Stomach (tissue), 9 donors: ENCODE results near the gene POLR2C. TPM values are rescaled to one million over a fixed set of nuclear protein-coding genes. Genes with fewer than 3 reads are reported as not detected.

Experiments used
- DNase-seq, 2 donors: peaks; one replicate each; pipeline versions ENCODE4 v3.0.0 to v3.0.0-alpha.2; 2013 to 2019
- H3K27ac ChIP-seq, 5 donors: fragments of 200-600 bp in 4 of 5; sonication (generic) in 4 of 5; one replicate each; pipeline ENCODE4 v1.5.1; 2013 to 2019; ENCODE audit warnings: mild to moderate bottlenecking in 1 of 5, moderate library complexity in 1 of 5
- H3K27me3 ChIP-seq, 3 donors: fragments of 200-600 bp; sonication (generic); one replicate each; pipeline ENCODE4 v1.5.1; 2017 to 2019; ENCODE audit warnings: mixed run types in 1 of 3
- H3K36me3 ChIP-seq, 4 donors: fragments of 200-600 bp; sonication (generic); 1 replicate in 3 of 4; 2 replicates in 1 of 4; pipeline ENCODE4 v1.5.1; 2016 to 2019
- H3K4me1 ChIP-seq, 4 donors: fragments of 200-600 bp; sonication (generic); one replicate each; pipeline ENCODE4 v1.5.1; 2016 to 2019
- H3K4me3 ChIP-seq, 4 donors: fragments of 200-600 bp; sonication (generic) in 3 of 4; one replicate each; pipeline ENCODE4 v1.5.1; 2016 to 2019; ENCODE audit warnings: mild to moderate bottlenecking in 1 of 4
- H3K9me3 ChIP-seq, 4 donors: fragments of 200-600 bp; sonication (generic); one replicate each; pipeline ENCODE4 v1.5.1; 2016 to 2019
- EP300 ChIP-seq: sonication (generic); formaldehyde crosslinking; IDR thresholded peaks from one replicate; pipeline ENCODE4 v1.6.1; 2017; ENCODE audit warnings: antibody characterized with exemption
- POLR2A ChIP-seq, 4 donors: fragments of 450-650 bp; IDR thresholded peaks; one replicate each; pipeline ENCODE4 v1.6.1; 2016; ENCODE audit warnings: antibody characterized with exemption in 4 of 4, control low read depth in 2 of 4, mild to moderate bottlenecking in 1 of 4, moderate library complexity in 1 of 4
- POLR2AphosphoS5 ChIP-seq, 3 donors: sonication (generic); formaldehyde crosslinking; IDR thresholded peaks; one replicate each; pipeline ENCODE4 v1.6.1; 2016; ENCODE audit warnings: antibody characterized with exemption in 3 of 3
- WGBS, 5 donors: extraction: QIAGEN DNeasy Blood & Tissue Kit in 3 of 5; methylation state at CpG; one replicate each; pipeline versions ENCODE4 v1.1.5 to v1.1.7; 2013 to 2018; 5-methylcytosine and 5-hydroxymethylcytosine counted together
- intact Hi-C: fragments of 100-400 bp; cut with DNase I; formaldehyde crosslinking; loops from one replicate; pipeline ENCODE4 v1.15.1; 2023; ENCODE audit warnings: low total_unique reads
- polyA plus RNA-seq, 3 donors: library from polyadenylated mRNA; stranded (reverse); fragments of 200-250 nt; gene quantifications; one replicate each; pipeline ENCODE4 v1.2.3, GENCODE V29; 2013
- total RNA-seq, 5 donors: library from RNA; depleted of rRNA; stranded (reverse); fragments of >200 nt; gene quantifications; one replicate each; pipeline versions ENCODE4 v1.1.0 to v1.2.3, GENCODE V29; 2014 to 2016
- TF ChIP-seq, protein P1 (sequence below), 7 experiments: fragments of 450-650 bp in 4 of 7; fragments of 200-600 bp in 3 of 7; sonication (generic) in 3 of 7; IDR thresholded peaks; one replicate each; pipeline ENCODE4 v1.5.1; 2016 to 2019; ENCODE audit warnings: antibody characterized with exemption in 7 of 7, control low read depth in 2 of 7, mild to moderate bottlenecking in 1 of 7
- donor health status: healthy with polysubstance abuse.
- donor health status: Bipolar disorder and iron deficiency.
- donor health status: healthy.

Gene POLR2C
- total and polyA plus RNA-seq, 8 donors = 31.8 to 162 (median 67.8) TPM

DNA sequence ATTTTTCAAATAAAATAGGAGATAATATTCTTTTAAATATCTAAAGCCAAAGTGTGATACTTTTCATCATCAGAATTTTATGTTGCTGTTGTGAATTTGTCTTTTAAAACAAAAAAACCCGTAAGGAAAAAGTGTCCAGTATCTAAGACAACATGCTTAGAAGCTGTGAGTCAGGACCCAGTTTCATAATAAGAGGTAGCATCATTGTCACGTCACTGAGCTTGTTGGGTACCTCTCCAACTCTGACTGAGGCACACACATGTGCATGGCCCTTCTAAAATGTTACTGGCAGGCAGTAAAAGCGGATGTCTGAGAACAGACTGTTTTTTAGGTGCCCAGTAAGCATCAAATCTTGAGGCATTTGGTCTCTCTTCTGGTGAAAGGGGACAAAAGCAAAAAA is 17.8 kb upstream of the POLR2C start:
- Histone ChIP-seq H3K9me3 (peaks cover 0 to 12% (median 2%) of the 10 kb centered on the region in 4 donors), H3K4me3 (no peak overlapping the region), H3K4me1 (peaks cover 18 to 45% (median 28%) of the 10 kb centered on the region in 4 donors), H3K27me3 (no peaks in the 10 kb centered on the region), H3K36me3 (peaks cover 11 to 14% (median 12%) of the 10 kb centered on the region in 4 donors), H3K27ac (no peak overlapping the region)
- no peak for DNase-seq
- WGBS, 5 donors = 79 to 90% (median 85%) methylated on average over 3 of the region's 3 CpGs
- TF ChIP-seq POLR2A (IDR thresholded peaks at IDR 0.05) (no peak), EP300 (no peak), POLR2AphosphoS5 (IDR thresholded peaks at IDR 0.05) (no peak)
- TF ChIP-seq, protein P1, sequence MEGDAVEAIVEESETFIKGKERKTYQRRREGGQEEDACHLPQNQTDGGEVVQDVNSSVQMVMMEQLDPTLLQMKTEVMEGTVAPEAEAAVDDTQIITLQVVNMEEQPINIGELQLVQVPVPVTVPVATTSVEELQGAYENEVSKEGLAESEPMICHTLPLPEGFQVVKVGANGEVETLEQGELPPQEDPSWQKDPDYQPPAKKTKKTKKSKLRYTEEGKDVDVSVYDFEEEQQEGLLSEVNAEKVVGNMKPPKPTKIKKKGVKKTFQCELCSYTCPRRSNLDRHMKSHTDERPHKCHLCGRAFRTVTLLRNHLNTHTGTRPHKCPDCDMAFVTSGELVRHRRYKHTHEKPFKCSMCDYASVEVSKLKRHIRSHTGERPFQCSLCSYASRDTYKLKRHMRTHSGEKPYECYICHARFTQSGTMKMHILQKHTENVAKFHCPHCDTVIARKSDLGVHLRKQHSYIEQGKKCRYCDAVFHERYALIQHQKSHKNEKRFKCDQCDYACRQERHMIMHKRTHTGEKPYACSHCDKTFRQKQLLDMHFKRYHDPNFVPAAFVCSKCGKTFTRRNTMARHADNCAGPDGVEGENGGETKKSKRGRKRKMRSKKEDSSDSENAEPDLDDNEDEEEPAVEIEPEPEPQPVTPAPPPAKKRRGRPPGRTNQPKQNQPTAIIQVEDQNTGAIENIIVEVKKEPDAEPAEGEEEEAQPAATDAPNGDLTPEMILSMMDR (IDR thresholded peaks at IDR 0.05) = no peak
- intact Hi-C loops = no loop called here

DNA sequence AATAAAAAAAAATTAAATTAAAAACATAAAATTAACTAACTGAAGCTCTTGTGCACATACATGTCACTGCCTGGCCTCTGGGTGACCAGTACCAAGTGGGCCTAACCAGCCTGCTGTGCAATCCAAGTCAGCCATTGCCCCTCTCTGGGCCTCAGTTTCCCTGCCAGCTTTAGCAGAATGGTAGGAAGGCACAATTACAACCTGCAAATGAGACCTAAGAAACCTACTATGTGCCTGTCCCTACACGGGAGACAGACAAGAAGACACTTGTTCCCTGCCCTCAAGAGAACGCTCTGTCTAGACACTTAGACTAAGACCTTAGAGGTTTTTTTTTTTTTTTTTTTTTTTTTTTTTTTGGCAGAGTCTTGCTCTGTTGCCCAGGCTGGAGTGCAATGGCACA is 17.0 kb upstream of the POLR2C start:
- H3K4me3 ChIP-seq = no peak overlapping the region
- peaks cover 0 to 4% (median 0%) of the 10 kb centered on the region in 4 donors for H3K9me3 ChIP-seq
- H3K27me3 ChIP-seq = no peaks in the 10 kb centered on the region
- TF ChIP-seq, protein P1 (IDR thresholded peaks at IDR 0.05) = no peak
- TF ChIP-seq POLR2A (IDR thresholded peaks at IDR 0.05) (no peak), POLR2AphosphoS5 (IDR thresholded peaks at IDR 0.05) (no peak), EP300 (no peak)
- DNase-seq = no peak
- H3K36me3 ChIP-seq = peaks cover 3 to 7% (median 4%) of the 10 kb centered on the region in 4 donors
- H3K4me1 ChIP-seq = peaks cover 18 to 47% (median 28%) of the 10 kb centered on the region in 4 donors
- H3K27ac ChIP-seq = no peak overlapping the region
- intact Hi-C loops = no loop called here
- WGBS, 5 donors = 93 to 97% (median 95%) methylated on average over 2 of the region's 2 CpGs

DNA sequence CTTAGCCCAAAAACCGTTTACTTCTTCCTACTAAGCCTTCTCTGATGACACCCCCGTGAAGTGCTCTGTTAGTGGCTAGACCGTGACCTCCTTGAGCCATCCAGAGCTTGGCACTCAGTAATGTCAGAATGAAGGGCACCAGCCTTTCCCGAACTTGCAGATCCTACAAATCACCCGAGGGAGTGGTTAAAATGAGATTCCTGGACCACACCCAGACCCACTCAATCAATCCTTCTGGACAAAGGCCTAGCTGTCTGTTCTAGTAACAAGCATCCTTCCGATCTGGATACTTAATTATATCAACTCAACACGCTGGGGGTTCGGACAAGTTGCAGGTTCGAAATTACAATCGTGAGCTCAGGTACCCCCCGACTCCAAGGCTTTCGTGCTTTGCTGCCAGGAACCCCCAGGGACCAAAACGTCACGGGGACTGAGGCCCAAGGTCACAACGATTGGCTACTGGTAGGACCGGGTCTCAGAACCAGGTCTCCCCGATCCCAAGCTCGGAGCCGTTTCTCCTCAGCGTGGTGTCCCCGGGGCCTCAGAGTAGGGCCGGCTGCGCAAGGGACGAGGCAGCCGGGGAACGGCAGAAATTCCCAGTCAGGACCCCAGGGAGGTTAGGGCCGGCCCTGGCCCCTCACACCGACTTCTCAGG is 15.8 kb upstream of the POLR2C start:
- Histone ChIP-seq H3K27me3 (no peaks in the 10 kb centered on the region), H3K36me3 (peaks cover 8 to 11% (median 10%) of the 10 kb centered on the region in 4 donors), H3K4me3 (peak overlapping the region; percentile 74 to 97 (median 94)), H3K4me1 (peaks cover 18 to 47% (median 28%) of the 10 kb centered on the region in 4 donors), H3K9me3 (no peaks in the 10 kb centered on the region), H3K27ac (peak overlapping the region; percentile 92 to 98 (median 95))
- peak; percentile 34 to 69 for DNase-seq
- intact Hi-C loops = no loop called here
- TF ChIP-seq POLR2A (IDR thresholded peaks at IDR 0.05) (no peak), EP300 (no peak), POLR2AphosphoS5 (IDR thresholded peaks at IDR 0.05) (no peak)
- TF ChIP-seq, protein P1 (IDR thresholded peaks at IDR 0.05) = no peak
- 1 to 3% (median 2%) methylated on average over 23 to 28 of the region's 28 CpGs for WGBS, 5 donors

DNA sequence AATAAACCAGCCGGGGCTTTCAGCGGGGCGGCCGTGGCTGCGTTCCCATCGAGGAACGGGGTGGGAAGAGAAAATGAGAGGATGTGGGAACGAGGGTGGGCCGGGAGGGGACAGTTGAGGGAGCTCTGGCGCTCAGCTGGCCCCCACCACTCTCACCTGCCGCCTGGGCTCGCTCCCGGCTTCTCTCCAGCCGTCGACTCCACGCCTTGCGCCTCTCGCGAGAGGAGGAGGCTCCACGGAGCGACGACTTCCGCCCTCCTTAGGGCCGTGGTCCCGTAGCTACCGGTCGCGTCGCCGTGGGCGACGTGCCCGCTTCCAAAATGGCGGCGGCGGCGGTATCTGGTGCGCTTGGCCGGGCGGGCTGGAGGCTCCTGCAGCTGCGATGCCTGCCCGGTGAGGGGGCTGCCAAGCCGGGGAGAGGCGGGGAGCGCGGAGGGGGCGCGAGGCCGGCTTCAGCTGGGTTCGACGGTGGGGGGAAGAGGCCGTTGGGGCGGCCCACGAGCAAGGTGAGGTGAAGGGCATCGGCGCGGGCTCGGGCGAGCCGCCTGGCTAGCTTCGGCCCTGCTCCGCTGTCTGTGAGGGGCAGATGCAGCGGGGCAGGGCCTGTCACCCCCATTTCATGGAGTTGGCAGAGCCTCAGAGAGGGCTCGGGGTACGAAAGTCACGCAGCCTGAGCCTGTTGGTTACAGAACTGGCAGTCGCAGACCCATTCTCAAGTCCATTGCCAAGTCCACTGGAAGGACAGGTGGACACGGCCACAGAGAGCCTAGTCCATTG is 15.1 kb upstream of the POLR2C start, which contains the start of the genes CIAPIN1 and COQ9:
TSS of gene CIAPIN1 (minus strand) at position 200 of the 777 bp plus-strand sequence. CDS start 6,457 bp downstream, outside the sequence.
TSS of gene COQ9 (plus strand) at position 294 of the 777 bp plus-strand sequence. CDS start at position 321, 27 bp downstream.
- TF ChIP-seq POLR2AphosphoS5 (IDR thresholded peaks at IDR 0.05) = peak; percentile 70 to 98 (median 89)
- TF ChIP-seq, protein P1 (IDR thresholded peaks at IDR 0.05) = no peak
- TF ChIP-seq EP300 = no peak
- peak in 1 of 4 donors; percentile 76 for TF ChIP-seq POLR2A (IDR thresholded peaks at IDR 0.05)
- H3K9me3 ChIP-seq = no peaks in the 10 kb centered on the region
- H3K27ac ChIP-seq = peak within 1 kb of the TSS; percentile 92 to 98 (median 95)
- H3K4me3 ChIP-seq = peak within 1 kb of the TSS; percentile 74 to 97 (median 94)
- peaks cover 15 to 18% (median 17%) of the 10 kb centered on the region in 4 donors for H3K36me3 ChIP-seq
- peaks cover 18 to 47% (median 28%) of the 10 kb centered on the region in 4 donors for H3K4me1 ChIP-seq
- DNase-seq = peak; percentile 97 to 98
- no peaks in the 10 kb centered on the region for H3K27me3 ChIP-seq
- 0 to 1% (median 1%) methylated on average over 47 to 68 of the region's 68 CpGs for WGBS, 5 donors
- intact Hi-C loops = no loop called here
